ENCODE measurements around the gene SESN3.
"Not testable (repeated sequence)": the region's sequence is repeated elsewhere in the genome, so short reads cannot be mapped to it uniquely, and the experiment has no call there.

SESN3 gene

DNA sequence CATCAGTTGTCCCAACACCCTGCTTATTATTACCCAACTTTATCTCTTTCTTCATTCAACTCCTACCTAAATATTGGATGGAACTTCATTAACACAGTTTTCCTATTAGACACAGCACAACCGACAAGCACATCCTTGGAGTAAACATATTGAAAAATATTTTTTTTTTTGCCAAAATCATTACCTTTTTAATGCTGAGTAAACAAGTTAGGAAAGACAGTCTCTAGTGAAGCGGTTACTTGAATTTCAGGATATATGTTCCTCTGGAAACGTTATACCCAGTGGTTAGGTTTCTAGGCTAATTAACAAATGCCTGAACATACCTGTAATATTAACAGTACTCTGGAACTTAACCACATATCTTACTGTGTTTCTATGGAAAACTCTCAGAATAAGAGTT, 11.4 kb downstream of the SESN3 start:
- no peak for DNase-seq (ENCODE audit: low spot score)

DNA sequence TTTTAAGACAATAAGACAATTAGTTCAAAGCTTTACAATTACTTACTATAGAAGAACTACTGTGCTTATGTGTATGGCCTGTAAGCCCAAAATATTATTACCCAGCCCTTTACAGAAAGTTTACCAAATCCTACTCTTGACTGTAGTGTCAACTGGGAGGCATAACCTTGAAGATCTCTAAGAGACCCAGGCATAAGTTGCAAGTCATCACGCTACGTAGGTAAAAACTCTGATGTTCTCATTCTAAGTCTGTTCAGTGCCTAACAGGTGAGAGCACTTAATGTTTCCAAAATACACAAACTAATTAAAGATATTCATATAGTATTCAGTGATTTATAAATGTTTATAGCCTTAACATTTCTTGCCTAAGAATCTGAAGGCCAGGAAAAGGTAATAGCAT, 12.9 kb downstream of the SESN3 start:
- no peak for DNase-seq (ENCODE audit: low spot score)

DNA sequence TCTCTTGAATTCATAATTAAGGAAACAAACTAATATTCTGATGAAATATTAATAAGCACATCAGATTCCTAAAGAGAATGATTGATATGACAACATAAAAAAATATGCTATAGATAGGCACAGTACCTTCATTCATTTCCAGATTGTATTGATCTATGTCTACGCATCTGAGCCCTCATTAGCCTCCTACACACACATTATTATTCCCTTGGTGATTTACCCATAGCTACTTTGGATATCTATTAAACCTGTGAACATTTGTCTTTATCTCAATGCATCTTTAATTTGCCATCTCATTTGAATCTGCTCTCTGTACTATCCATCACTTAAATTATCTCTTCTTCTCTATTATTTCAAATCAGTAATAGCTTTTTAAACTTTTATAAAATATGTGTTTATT, 18.4 kb downstream of the SESN3 start:
- DNase-seq (ENCODE audit: low spot score), result no peak

DNA sequence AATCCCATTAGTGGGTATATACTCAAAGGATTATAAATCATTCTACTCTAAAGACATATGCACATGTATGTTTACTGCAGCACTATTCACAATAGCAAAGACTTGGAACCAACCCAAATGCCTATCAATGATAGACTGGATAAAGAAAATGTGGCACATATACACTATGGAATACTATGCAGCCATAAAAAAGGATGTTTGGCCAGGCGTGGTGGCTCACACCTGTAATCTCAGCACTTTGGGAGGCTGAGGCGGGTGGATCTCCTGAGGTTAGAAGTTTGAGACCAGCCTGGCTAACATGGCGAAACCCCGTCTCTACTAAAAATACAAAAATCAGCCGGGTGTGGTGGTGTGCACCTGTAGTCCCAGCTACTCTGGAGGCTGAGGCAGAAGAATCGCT, 21.5 kb downstream of the SESN3 start:
- not testable (repeated sequence) for DNase-seq (ENCODE audit: low spot score)

DNA sequence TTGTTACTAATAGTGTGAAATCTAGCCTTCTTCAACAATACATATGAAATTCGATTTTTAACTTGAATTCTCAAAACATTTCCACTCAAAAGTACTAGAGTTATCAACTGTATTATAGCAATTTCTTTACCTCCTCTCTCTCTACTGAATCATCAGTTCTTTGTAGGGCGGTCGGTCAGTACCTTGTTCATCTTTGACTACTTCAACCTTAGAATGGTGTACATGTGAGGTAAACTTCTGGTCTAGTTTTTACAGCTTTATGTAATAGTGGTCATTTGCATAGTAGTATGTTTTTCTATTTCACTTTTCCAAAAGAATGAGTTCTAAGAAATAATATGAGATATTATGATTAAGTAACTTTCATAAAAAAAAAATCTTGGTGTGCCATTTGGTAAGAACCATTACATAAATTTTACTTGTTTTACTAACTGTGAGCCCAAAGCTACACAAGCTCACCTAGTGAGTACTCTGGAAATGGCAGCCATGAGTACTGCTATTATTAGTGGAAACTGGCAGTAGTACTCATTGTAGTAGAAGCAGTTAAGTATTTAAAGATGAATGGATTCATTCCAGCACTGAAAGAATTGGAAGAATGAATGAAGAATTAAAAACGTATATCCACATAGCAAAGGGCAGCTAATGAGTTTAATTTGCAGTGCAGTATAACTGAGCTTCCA, 30.1 kb downstream of the SESN3 start:
- DNase-seq (ENCODE audit: low spot score), result no peak

DNA sequence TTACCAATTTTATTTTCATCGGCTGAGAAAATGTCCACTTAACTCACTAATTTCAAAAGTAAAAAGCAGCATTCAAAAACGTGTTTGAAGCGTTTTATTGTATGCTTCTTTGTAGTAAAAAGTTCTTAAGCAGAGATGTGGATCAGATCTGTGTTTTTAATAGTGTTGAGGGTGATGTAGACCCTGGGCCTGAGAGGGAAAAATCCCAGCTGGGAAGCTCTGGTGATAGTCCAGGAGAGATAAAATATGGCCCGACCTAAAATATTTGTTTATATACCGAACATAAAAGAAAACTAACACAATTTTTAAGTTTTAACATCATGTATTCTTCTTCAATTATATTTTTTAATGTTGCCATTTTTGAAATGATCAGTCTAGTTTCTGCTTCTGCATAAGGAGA, 35.2 kb downstream of the SESN3 start:
- no peak for DNase-seq (ENCODE audit: low spot score)

DNA sequence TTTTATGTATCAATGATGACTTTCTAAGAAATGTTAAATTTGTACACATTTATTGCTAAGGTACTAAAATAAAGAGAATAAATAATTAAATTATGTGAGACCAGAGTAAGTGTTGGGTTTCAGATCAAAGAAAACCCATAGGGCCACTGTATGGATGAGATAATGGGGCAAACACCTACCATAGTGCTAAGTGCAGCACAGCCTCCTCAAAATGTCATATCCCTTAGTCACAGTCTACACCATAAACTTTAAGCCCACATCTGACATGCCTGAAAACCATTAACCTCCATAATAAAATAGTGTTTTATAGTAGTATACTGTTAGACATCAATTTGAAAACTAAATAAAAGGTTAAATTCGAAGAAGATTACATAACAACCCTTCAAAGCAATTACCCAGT, 37.5 kb downstream of the SESN3 start:
- DNase-seq (ENCODE audit: low spot score), result no peak

DNA sequence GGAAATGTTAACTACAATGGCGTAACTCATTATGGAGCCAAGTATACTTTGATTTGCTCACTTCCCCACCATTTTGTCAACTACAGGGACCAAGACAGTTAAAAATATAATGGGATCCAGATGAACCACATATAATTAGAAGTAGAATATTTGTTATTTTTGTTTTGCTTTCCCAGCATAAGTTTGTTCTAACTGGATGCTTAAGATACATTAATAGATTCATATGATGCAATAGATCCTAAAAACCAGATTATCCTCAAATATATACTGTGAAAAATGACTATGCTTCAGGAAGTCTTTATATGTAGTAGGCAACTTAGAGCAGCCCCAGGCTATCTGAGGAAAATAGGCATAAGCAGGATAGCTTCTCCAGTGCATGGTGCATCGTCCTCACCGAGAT, 38.3 kb downstream of the SESN3 start:
- DNase-seq (ENCODE audit: low spot score), result no peak

DNA sequence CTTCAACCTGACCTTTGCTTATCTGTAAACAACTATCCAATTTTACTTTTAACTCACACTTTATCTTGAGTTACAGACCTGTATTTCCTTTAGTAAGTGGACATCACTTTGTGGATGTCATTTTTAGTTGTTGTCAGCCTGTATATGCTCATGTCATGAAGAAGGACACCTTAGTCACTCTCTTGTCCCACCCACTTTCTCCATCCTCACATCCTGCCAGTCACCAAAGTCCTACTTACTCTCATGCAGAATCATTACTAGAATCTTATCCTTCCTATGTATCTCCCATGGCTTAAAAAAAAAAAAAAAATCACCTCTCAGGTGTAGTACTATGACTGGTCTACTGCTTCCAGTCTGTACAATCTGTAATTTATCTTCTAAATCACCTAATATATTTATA, 43.3 kb downstream of the SESN3 start:
- no peak for DNase-seq (ENCODE audit: low spot score)

DNA sequence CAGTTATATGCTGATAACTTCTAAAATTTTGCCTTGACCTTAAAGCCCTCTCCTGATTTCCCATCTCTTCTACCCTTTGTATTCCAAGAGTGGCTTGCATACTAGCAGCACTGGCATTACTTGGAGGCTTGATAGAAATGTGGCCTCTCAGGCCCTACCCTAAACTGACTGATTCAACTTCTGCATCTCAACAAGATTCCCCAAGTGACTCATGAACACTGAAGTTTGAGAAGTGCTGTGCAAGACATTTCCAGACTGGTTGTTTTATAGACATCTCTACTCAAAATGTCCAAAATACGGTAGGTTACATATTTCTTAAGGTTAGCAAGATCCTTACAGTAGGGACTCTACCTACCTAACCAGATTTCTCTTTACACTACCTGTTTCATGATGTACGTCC, 48.6 kb downstream of the SESN3 start:
- no peak for DNase-seq (ENCODE audit: low spot score)

DNA sequence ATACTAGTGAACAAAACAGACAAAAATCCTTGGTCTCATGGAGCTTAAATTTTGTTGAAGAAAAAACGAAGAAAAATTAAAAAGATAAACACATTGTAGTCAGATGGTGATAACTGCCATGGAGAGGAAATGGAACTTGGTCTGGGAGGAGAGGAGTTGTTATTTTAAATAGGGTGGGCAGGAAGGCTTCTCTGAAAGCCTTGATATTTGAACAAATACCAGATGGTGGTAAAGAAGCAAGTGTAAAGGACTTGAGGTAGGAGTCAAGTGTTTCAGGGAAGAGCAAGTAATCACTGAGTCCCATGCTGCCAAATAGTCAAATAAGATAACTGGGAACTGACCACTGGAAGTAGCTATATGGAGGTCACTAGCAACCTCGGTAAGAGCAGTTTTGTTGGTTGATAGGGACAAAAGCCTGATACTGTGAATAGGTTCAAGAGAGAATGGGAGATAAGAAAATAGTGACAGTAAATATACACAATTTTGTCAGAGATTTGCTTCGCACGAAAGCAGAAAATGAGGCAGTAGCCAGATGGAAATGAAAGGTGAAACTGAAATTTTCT, 55.1 kb downstream of the SESN3 start:
- DNase-seq (ENCODE audit: low spot score), result no peak

DNA sequence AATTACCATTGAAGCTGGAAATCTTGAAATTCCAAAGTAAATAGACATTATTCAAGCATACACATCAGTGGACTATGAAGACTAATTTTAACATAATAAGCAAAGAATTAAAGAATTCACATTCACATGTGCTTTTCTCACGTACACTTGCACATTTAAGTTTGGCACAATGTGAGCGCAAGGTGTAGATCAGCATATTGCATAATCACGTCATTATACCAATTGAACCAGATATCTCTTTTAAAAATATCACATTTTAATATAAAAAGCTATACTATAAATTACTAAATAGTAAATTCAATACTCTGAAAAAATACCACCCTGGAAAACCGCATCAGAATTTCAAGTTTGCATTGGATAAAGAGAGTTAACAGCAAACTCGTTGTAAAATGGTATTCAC, 60.7 kb downstream of the SESN3 start:
- no peak for DNase-seq (ENCODE audit: low spot score)

DNA sequence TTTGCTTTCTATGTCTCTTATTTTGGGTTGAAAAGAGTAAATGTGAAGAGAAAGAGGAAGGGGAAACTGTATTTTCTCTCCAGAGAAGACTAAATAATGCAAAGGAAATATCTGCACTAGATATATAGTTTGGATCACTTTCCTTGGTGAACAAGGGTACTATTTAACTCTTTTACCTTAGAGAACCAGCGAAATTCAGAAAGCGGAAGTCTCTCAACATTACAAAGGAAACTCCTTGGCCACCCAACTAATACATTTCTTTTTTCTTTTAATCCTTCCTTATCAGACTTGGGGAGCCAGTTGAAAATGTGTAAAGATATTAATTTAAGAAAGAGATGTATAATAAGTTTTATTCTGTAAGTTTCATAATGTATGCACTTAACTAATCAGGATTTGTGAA, 64.2 kb downstream of the SESN3 start:
- no peak for DNase-seq (ENCODE audit: low spot score)

DNA sequence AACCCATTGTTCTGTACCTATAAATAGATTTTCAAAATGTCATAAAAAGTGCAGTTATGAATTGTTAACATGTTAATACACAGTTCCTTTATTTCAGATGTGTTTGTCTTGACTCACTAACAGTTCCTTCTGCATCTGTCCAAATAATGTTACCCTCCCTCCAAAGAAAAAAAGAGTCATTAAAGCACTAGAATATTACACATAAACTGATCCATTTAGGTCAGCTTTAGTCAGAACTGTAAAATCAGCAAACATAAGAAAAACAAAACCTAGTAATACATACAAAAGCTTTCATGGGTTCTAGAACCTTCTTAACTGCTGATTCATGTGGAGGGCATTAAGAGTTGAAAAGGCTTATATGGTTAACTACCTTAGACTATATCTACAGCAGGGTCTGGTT, 65.4 kb downstream of the SESN3 start:
- DNase-seq (ENCODE audit: low spot score), result no peak

DNA sequence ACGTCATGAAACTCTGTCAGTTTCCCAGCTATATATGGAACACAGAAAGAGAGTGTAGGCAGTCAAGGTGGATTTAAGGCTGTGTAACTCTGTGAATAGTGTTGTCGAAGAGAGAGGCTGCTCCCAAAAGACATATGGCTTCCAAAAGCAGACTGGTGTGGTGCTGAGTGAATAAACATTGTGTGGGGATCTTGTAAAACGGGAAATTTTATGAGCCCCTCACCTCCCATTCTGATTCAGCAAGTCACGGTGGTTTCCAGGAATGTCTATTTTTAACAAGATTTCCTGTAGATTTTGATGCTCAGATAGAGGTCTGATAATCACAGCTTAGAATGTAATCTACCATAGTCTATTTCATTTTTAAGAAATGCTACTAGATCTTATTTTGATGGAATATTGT, 67.9 kb downstream of the SESN3 start:
- no peak for DNase-seq (ENCODE audit: low spot score)

DNA sequence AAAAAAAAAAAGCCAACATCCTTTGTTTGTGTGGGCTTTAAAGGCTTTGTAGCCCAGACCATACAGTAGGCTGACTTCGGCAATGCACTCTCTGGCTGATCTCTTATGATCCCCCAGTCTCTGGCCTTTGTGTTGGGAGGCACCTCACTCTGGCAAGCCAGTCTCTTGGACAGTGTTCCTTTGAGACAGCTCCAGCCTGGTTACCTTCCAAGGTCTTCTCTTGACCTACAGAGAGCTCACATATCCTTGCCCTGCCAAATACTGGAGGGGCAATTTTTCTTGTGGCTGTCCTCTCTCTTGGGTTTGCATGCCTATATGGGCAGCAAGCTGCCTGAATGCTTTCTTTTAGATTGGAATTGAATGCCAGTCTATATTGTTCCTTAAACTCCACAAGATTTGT, 69.8 kb downstream of the SESN3 start:
- DNase-seq (ENCODE audit: low spot score), result no peak

DNA sequence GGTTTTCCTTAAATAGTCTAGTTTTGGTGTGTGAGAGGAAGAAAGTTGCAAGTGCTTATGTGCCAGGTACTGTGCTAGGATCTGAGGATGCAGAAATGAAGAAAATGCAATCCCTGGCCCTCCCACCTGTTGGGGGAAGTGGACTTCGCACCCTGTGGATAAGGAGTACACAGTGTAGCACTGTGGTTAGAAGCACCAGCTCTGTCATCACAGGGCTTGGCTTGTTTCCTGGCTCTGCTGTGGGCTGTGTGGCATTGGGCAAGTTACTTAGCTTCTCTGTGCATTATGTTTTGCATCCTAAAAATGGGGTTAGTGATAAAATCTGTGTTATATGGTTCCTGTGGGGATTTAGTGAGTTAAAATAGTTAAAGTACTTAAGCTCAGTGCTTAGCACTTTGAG, 73.2 kb downstream of the SESN3 start:
- no peak for DNase-seq (ENCODE audit: low spot score)

DNA sequence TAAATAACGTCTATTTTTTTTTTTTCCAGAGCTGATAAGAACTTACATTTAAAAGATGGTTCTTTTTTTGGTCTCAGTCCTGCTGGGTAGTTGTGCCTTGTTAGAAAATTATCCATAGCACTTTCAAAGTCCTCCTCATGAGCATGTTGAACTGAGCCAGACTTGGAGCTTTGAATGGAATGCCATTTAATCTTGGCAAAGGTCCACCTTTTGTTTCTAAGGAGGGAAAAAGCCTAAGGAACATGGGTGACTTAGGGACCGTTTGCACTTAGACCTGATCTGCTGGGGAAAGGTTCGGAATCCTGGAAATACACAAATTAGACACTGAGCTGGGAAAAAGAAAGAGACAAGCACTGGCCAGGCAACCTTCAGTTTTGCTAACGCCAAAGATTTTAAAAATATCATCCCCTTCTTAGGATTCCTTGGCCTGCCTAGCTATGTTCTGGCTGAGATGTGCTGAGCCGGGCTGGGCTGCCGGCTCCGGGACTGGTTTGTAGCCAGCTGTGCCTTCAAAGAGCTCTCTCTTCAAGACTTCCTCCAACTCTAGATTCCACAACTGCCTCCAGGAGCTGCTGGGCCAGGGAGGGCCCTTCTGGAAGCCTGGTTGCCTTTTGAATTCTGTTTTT, 74.0 kb downstream of the SESN3 start:
- DNase-seq (ENCODE audit: low spot score), result no peak

DNA sequence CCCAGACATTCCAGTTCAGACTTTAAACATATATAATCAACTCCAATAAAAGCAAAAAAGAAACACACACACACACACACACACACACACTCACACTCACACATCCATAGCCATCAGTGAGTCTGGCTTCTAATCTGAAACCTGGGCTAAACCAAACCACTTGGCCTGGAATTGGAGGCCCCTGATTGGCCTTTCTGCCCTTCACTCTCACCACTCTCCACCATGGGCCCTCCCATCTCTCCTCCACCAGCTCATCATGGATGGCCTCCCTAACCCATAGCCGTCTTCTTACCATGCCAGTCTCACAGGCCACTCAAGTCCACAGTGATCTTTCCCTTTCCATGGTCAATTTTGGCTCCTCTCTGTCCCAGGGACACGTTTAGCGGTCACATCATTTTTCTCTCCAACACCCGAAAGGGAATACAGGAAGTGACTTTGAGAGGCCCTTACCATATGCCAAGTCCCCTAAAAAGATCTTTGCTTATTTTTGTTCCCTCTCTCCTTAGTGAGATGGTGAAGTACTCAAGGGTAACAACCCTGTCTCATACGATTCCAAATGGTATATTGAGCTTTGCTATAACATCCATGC, 74.8 kb downstream of the SESN3 start:
- no peak for DNase-seq (ENCODE audit: low spot score)

DNA sequence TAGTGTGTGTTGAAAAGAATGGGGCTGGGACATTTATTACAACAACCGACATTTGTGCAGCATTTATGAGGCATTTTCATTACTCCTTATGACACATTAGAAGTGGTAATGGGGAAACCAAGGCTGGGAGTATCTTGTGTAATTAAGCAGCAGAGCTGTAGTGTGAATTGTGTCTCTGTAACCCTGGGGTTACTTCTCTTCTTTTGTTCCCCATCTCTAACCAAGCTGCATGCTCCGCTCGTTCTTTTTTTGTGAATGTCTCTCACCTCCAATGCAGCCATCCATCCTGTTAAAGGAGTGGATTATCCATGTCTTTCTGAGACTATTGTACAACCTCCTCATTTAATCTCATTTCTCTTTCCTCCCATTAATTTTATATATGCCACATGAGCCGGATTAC, 75.6 kb downstream of the SESN3 start:
- DNase-seq (ENCODE audit: low spot score), result no peak

DNA sequence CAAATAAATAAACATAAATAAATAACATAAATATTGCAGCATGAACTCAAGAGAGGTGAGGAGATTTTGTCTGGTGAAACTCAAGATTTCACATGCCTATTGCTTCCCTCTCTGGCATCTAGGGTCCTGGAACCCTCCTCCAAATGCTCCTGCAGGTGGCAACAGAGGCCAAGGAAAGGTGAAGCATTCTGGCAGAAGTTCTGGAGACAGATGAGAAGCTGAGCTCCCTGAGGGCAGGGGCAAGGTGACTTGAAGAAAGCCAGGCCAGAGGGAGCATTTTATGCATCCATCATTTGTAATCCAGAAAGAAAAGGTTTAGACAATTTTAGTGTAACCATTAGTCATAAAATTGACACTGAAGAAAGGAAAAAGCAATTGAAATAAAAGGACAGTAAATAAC, 76.5 kb downstream of the SESN3 start:
- peak; percentile 73 for DNase-seq (ENCODE audit: low spot score)

DNA sequence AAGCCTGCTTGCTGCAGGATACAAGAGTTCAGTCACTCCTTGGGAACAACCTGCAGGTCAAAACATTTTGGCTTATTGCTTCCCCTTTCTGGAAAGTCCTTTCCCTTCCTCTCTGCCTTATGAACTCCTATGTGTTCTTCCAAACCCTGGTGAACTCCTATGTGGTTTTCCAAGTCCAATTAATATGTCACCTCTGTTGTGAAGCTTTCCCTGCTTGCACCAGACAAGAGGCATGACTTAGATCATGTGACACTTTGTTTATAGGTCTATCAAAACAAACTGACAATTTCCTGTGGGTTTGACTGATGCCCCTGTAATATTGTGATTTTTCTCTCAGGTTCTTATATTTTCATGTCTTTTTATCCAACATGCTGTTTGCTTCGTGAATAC, 77.2 kb downstream of the SESN3 start:
- DNase-seq (ENCODE audit: low spot score), result no peak
